ENCODE measurements around the gene ARHGEF39.

The ARHGEF39 gene

DNA sequence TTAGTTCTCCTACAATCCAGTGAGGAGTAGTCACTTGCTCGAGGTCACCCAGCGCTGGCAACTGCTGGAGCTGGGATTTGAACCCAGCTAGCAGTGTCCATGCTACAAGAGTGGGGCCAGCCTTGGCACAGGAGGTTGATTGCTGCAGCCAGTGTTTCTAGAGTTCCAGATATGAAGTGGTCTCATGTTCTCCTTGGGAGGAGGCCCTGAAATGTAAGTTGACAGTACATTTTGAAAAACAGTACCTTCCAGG is 6.1 kb downstream of the ARHGEF39 start:
- TF ChIP-seq, protein P1, sequence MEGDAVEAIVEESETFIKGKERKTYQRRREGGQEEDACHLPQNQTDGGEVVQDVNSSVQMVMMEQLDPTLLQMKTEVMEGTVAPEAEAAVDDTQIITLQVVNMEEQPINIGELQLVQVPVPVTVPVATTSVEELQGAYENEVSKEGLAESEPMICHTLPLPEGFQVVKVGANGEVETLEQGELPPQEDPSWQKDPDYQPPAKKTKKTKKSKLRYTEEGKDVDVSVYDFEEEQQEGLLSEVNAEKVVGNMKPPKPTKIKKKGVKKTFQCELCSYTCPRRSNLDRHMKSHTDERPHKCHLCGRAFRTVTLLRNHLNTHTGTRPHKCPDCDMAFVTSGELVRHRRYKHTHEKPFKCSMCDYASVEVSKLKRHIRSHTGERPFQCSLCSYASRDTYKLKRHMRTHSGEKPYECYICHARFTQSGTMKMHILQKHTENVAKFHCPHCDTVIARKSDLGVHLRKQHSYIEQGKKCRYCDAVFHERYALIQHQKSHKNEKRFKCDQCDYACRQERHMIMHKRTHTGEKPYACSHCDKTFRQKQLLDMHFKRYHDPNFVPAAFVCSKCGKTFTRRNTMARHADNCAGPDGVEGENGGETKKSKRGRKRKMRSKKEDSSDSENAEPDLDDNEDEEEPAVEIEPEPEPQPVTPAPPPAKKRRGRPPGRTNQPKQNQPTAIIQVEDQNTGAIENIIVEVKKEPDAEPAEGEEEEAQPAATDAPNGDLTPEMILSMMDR (IDR thresholded peaks at IDR 0.05; ENCODE audit: insufficient read depth, low read length), result no peak
- TF ChIP-seq POLR2AphosphoS5 (IDR thresholded peaks at IDR 0.05; ENCODE audit: low read depth), result no peak
- TF ChIP-seq, protein P2, sequence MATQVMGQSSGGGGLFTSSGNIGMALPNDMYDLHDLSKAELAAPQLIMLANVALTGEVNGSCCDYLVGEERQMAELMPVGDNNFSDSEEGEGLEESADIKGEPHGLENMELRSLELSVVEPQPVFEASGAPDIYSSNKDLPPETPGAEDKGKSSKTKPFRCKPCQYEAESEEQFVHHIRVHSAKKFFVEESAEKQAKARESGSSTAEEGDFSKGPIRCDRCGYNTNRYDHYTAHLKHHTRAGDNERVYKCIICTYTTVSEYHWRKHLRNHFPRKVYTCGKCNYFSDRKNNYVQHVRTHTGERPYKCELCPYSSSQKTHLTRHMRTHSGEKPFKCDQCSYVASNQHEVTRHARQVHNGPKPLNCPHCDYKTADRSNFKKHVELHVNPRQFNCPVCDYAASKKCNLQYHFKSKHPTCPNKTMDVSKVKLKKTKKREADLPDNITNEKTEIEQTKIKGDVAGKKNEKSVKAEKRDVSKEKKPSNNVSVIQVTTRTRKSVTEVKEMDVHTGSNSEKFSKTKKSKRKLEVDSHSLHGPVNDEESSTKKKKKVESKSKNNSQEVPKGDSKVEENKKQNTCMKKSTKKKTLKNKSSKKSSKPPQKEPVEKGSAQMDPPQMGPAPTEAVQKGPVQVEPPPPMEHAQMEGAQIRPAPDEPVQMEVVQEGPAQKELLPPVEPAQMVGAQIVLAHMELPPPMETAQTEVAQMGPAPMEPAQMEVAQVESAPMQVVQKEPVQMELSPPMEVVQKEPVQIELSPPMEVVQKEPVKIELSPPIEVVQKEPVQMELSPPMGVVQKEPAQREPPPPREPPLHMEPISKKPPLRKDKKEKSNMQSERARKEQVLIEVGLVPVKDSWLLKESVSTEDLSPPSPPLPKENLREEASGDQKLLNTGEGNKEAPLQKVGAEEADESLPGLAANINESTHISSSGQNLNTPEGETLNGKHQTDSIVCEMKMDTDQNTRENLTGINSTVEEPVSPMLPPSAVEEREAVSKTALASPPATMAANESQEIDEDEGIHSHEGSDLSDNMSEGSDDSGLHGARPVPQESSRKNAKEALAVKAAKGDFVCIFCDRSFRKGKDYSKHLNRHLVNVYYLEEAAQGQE (IDR thresholded peaks at IDR 0.05; ENCODE audit: insufficient replicate concordance, low read depth), result no peak
- TF ChIP-seq SPI1 (IDR thresholded peaks at IDR 0.05; ENCODE audit: borderline replicate concordance, low read depth), result no peak
- no peak for TF ChIP-seq GABPA (IDR thresholded peaks at IDR 0.05; ENCODE audit: low read depth)
- peak overlapping the region; percentile 89 for H3K4me3 ChIP-seq (replicated peaks; ENCODE audit: insufficient read depth, low read length)
- peak overlapping the region; percentile 100 for H3K27ac ChIP-seq (replicated peaks)
- no peak for DNase-seq (ENCODE audit: low read depth in 1 of 2, low spot score in 1 of 2)
- H3K27me3 ChIP-seq (ENCODE audit: insufficient read depth, poor library complexity, severe bottlenecking), result no peaks in the 10 kb centered on the region

DNA sequence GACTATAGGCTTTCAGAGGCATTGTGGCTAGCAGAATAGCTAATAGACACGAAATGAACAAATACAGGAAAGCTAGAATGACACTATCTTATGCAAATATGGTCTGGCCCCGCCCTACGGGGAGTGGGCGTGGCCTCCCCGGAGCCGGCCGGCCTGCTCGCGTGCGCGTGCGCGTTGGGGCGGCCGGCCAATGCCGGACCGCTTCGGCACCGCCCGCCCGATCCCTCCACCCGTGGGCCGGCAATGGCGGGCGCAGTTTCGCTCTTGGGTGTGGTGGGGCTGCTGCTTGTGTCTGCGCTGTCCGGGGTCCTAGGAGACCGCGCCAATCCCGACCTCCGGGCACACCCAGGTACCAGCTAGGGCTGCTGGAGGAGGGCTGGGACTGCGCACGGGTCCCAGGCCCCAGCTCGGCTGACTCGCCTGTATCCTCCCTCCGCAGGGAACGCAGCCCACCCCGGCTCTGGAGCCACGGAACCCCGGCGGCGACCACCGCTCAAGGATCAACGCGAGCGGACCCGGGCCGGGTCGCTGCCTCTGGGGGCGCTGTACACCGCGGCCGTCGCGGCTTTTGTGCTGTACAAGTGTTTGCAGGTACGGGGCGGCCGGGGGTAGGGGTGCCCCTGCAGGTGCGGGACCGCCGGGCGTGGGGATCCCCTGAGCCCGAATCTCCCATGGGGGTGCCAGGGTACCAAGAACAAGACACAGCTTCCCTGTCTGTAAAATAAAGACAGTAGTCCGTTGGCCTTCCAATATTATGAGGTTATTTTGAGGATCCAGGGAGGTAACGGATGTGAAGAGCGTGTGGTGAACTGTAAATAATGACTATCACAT is 6.6 kb downstream of the ARHGEF39 start, which contains the start of gene CCDC107:
Gene CCDC107, plus strand, starts transcription at position 156 of the 831 bp plus-strand sequence. Its CDS starts 88 bp downstream, at position 244.
- TF ChIP-seq, protein P1 (IDR thresholded peaks at IDR 0.05; ENCODE audit: insufficient read depth, low read length), result no peak
- TF ChIP-seq SPI1 (IDR thresholded peaks at IDR 0.05; ENCODE audit: borderline replicate concordance, low read depth) (no peak), POLR2AphosphoS5 (IDR thresholded peaks at IDR 0.05; ENCODE audit: low read depth) (no peak; the same call in 1 of the 2 replicates), GABPA (IDR thresholded peaks at IDR 0.05; ENCODE audit: low read depth) (0 out of 2 replicates have a peak, but pooled peaks have one; percentile 1)
- TF ChIP-seq, protein P2 (IDR thresholded peaks at IDR 0.05; ENCODE audit: insufficient replicate concordance, low read depth), result peak; percentile 64
- H3K4me3 ChIP-seq (replicated peaks; ENCODE audit: insufficient read depth, low read length), result peak within 1 kb of the TSS; percentile 89
- DNase-seq (ENCODE audit: low read depth in 1 of 2, low spot score in 1 of 2), result peak; percentile 65 to 67
- H3K27ac ChIP-seq (replicated peaks), result peak within 1 kb of the TSS; percentile 100
- no peaks in the 10 kb centered on the region for H3K27me3 ChIP-seq (ENCODE audit: insufficient read depth, poor library complexity, severe bottlenecking)

DNA sequence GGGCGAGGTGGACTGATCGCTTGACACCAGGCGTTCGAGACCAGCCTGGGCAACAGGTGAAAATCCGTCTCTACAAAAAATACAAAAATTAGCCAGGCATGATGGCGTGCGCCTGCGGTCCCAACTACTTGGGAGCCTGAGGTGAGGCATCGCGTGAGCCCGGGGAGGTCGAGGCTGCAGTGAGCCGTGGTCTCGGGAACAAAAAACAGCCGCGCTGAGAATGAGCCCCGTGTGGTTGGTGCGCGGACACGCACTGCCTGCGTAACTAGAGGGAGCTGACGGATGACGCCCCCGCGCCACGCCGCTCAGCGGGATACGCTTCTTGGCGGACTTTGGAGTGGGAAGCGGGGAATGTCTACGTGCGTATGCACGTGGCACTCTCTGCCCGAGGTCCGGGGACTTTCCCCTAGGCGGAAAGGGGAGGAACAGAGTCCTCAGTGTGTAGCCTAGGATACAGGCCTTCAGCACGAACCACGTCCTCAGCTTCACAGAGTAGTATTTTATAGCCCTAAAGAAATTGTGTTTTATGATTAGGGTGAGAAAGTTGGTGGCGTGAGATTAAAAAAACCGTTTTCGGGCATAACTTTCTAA is 7.4 kb downstream of the ARHGEF39 start, which contains the start of gene RMRP:
Gene RMRP, minus strand, starts transcription at position 474 of the 591 bp plus-strand sequence.
- TF ChIP-seq, protein P1 (IDR thresholded peaks at IDR 0.05; ENCODE audit: insufficient read depth, low read length), result no peak
- TF ChIP-seq POLR2AphosphoS5 (IDR thresholded peaks at IDR 0.05; ENCODE audit: low read depth), result 0 out of 2 replicates have a peak, but pooled peaks have one; percentile 26
- peak; percentile 32; the same call in 1 of the 2 replicates for TF ChIP-seq GABPA (IDR thresholded peaks at IDR 0.05; ENCODE audit: low read depth)
- TF ChIP-seq, protein P2 (IDR thresholded peaks at IDR 0.05; ENCODE audit: insufficient replicate concordance, low read depth), result no peak
- peak; percentile 61; the same call in 1 of the 2 replicates for TF ChIP-seq SPI1 (IDR thresholded peaks at IDR 0.05; ENCODE audit: borderline replicate concordance, low read depth)
- H3K4me3 ChIP-seq (replicated peaks; ENCODE audit: insufficient read depth, low read length), result peak within 1 kb of the TSS; percentile 89
- H3K27ac ChIP-seq (replicated peaks), result peak within 1 kb of the TSS; percentile 100
- H3K27me3 ChIP-seq (ENCODE audit: insufficient read depth, poor library complexity, severe bottlenecking), result no peaks in the 10 kb centered on the region
- DNase-seq (ENCODE audit: low read depth in 1 of 2, low spot score in 1 of 2), result peak; percentile 99 to 100
